Measurements from ENCODE around the gene CSMD2. TPM values are rescaled to one million over a fixed set of nuclear protein-coding genes. Genes with fewer than 3 reads are reported as not detected.
A peak's percentile ranks its signal among the peaks of the same experiment; 100 is the strongest.

CSMD2 gene
- total RNA-seq, 2 experiments from 2014 or later, result not detected

DNA sequence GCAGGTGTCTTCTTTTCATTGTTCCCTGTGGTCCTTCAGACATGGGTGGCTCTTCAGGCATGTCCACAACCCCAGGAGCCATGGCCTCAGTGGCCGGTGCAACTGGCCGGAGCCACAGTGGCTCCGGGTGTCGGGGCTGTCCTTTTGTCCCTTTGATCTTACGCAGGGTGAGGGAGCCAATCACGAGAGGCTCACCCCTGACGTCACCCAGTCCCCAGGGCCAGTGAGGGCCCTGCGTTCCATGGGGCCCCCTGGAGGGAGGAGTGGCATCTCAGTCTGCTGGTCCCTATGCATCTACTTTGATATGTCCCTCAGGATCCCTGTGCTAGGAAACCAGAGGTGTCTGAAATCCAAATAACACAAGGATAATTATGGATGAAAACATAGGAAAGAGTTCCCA, 663.3 kb downstream of the CSMD2 start:
- Mint-ChIP-seq H3K4me3 (no peak overlapping the region), H3K27ac (no peak overlapping the region), H3K36me3 (ENCODE audit: low read depth) (peaks cover 2% of the 10 kb centered on the region), H3K27me3 (ENCODE audit: low read depth) (no peaks in the 10 kb centered on the region), H3K9me3 (peaks cover 12% of the 10 kb centered on the region), H3K4me1 (ENCODE audit: low read depth) (no peaks in the 10 kb centered on the region)
- DNase-seq, result no peak
- intact Hi-C loops (cut with micrococcal nuclease), result no loop called here
- CTCF ChIA-PET, result interaction anchor here (0.9 kb wide), 1 partner anchor 271 kb away, joined by 3 read pairs; no protein-coding TSS in a partner anchor

DNA sequence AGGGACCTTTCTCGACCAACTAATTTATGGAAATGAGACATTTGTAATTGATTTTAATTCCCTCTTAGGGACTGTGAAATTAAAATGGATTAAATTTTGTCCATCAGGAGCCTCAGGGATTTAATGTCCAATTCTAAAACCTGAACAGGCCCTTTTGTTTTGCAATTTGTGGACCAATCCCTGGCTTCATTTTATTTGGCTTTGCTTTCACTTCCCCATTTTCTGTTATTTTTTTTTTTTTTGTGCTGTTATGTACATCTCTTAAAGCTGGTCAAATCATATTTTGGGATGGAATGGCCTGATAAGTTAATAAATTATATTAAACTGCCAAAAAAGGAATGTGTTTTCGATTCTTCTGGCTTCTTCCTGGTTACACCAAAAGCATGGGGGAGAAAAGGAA, 663.7 kb downstream of the CSMD2 start:
- CTCF ChIA-PET, result interaction anchor here (0.9 kb wide), 1 partner anchor 270 kb away, joined by 3 read pairs; no protein-coding TSS in a partner anchor
- intact Hi-C loops (cut with micrococcal nuclease), result no loop called here
- no peak for DNase-seq
- H3K4me1 Mint-ChIP-seq (ENCODE audit: low read depth), result no peaks in the 10 kb centered on the region
- no peak overlapping the region for H3K27ac Mint-ChIP-seq
- H3K9me3 Mint-ChIP-seq, result peaks cover 16% of the 10 kb centered on the region
- H3K36me3 Mint-ChIP-seq (ENCODE audit: low read depth), result peaks cover 3% of the 10 kb centered on the region
- no peaks in the 10 kb centered on the region for H3K27me3 Mint-ChIP-seq (ENCODE audit: low read depth)
- H3K4me3 Mint-ChIP-seq, result no peak overlapping the region

- Mint-ChIP-seq H3K4me1 (ENCODE audit: low read depth) (no peaks in the 10 kb centered on the region), H3K27me3 (ENCODE audit: low read depth) (no peaks in the 10 kb centered on the region), H3K4me3 (no peak overlapping the region), H3K36me3 (ENCODE audit: low read depth) (peaks cover 11% of the 10 kb centered on the region), H3K27ac (no peak overlapping the region), H3K9me3 (peaks cover 23% of the 10 kb centered on the region)
- intact Hi-C loops (cut with micrococcal nuclease), result no loop called here
- CTCF ChIA-PET, result no interaction called here
- DNase-seq, result no peak
Observed at GRCh38 chr1:33500547-33500946, 664.5 kb downstream of the CSMD2 start.

- no peak overlapping the region for H3K4me3 Mint-ChIP-seq
- DNase-seq, result no peak
Observed at GRCh38 chr1:33497410-33497809, 667.6 kb downstream of the CSMD2 start.

GRCh38 chr1:33494929-33495328, 670.1 kb downstream of the CSMD2 start:
- Mint-ChIP-seq H3K27ac (no peak overlapping the region), H3K4me3 (no peak overlapping the region), H3K9me3 (peaks cover 44% of the 10 kb centered on the region), H3K36me3 (ENCODE audit: low read depth) (peaks cover 58% of the 10 kb centered on the region), H3K27me3 (ENCODE audit: low read depth) (no peaks in the 10 kb centered on the region), H3K4me1 (ENCODE audit: low read depth) (no peaks in the 10 kb centered on the region)
- CTCF ChIA-PET, result interaction anchor here (0.7 kb wide), 1 partner anchor 138 kb away, joined by 3 read pairs; no protein-coding TSS in a partner anchor
- intact Hi-C loops (cut with micrococcal nuclease), result no loop called here
- DNase-seq, result no peak

More at GRCh38 chr1:33497410-33497809, 667.6 kb downstream of the CSMD2 start:
- Mint-ChIP-seq H3K4me1 (ENCODE audit: low read depth) (no peaks in the 10 kb centered on the region), H3K9me3 (peaks cover 45% of the 10 kb centered on the region), H3K27me3 (ENCODE audit: low read depth) (no peaks in the 10 kb centered on the region), H3K36me3 (ENCODE audit: low read depth) (peaks cover 38% of the 10 kb centered on the region), H3K27ac (no peak overlapping the region)
- intact Hi-C loops (cut with micrococcal nuclease), result no loop called here
- CTCF ChIA-PET, result no interaction called here

DNA sequence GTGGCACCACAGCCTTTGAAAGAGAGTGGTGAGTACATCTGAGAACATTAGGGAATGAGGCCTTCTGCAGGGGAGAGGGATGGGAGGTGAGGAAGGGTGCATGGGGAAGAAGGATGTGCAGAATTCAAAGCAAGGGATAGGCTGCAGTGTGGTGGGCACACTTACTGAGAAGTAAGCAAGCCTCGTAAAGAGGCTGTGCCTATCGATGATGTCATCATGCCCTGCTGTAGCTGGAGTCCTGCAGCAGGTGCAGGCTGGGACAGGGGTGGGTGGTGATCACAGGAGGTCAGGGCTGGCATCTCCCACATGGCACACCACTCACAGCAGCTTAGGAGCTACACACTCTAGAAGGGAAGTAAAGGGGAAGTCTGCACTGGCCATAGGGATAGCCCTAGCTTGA, 676.4 kb downstream of the CSMD2 start:
- no peaks in the 10 kb centered on the region for H3K27me3 Mint-ChIP-seq (ENCODE audit: low read depth)
- DNase-seq, result no peak
- H3K4me1 Mint-ChIP-seq (ENCODE audit: low read depth), result no peaks in the 10 kb centered on the region
- no peak overlapping the region for H3K27ac Mint-ChIP-seq
- CTCF ChIA-PET, result interaction anchor here (0.5 kb wide), 1 partner anchor 132 kb away, joined by 3 read pairs; no protein-coding TSS in a partner anchor
- intact Hi-C loops (cut with micrococcal nuclease), result no loop called here
- peaks cover 11% of the 10 kb centered on the region for H3K9me3 Mint-ChIP-seq
- H3K4me3 Mint-ChIP-seq, result no peak overlapping the region
- H3K36me3 Mint-ChIP-seq (ENCODE audit: low read depth), result peaks cover 71% of the 10 kb centered on the region

GRCh38 chr1:33482412-33482811, 682.6 kb downstream of the CSMD2 start:
- CTCF ChIA-PET, result interaction anchor here (0.5 to 2.2 kb wide), 3 partner anchors 11 to 27 kb away, joined by 3 to 6 read pairs (median 5); no protein-coding TSS in a partner anchor
- Mint-ChIP-seq H3K36me3 (ENCODE audit: low read depth) (peaks cover 37% of the 10 kb centered on the region), H3K4me1 (ENCODE audit: low read depth) (no peaks in the 10 kb centered on the region), H3K27me3 (ENCODE audit: low read depth) (no peaks in the 10 kb centered on the region), H3K4me3 (no peak overlapping the region), H3K9me3 (peaks cover 7% of the 10 kb centered on the region), H3K27ac (no peak overlapping the region)
- no peak for DNase-seq
- intact Hi-C loops (cut with micrococcal nuclease), result no loop called here

DNA sequence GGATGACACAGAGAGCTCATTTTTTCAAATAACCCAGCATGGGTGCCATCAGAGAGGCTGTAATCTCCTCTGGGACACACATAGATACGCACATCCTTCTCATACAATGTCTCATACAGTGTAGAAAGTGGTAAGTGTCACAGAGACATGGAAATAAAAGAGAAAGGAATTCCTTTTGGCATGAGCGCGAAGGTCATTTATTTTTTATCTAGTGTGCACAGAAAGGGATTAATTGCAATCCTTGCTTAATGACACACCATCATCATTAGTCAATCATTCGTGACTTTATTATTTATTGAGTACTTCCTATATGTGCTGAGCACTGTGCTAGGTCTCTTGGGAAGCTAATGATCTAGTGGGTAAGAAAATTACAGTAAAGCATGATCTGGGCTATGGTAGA, 687.6 kb downstream of the CSMD2 start:
- intact Hi-C loops (cut with micrococcal nuclease), result no loop called here
- Mint-ChIP-seq H3K36me3 (ENCODE audit: low read depth) (peaks cover 8% of the 10 kb centered on the region), H3K4me3 (no peak overlapping the region), H3K27me3 (ENCODE audit: low read depth) (no peaks in the 10 kb centered on the region), H3K4me1 (ENCODE audit: low read depth) (peaks cover 10% of the 10 kb centered on the region), H3K27ac (no peak overlapping the region), H3K9me3 (no peaks in the 10 kb centered on the region)
- no peak for DNase-seq
- CTCF ChIA-PET, result interaction anchor here (0.8 kb wide), 1 partner anchor 106 kb away, joined by 3 read pairs; no protein-coding TSS in a partner anchor

- no peak for DNase-seq
- CTCF ChIA-PET, result no interaction called here
- intact Hi-C loops (cut with micrococcal nuclease), result loop anchor here (5.0 kb wide), 3 partner anchors 107 to 377 kb away; partner anchors contain the start of gene ZNF362
- H3K4me1 Mint-ChIP-seq (ENCODE audit: low read depth), result peaks cover 24% of the 10 kb centered on the region
- no peaks in the 10 kb centered on the region for H3K9me3 Mint-ChIP-seq
- no peaks in the 10 kb centered on the region for H3K27me3 Mint-ChIP-seq (ENCODE audit: low read depth)
- no peak overlapping the region for H3K27ac Mint-ChIP-seq
- H3K4me3 Mint-ChIP-seq, result no peak overlapping the region
- H3K36me3 Mint-ChIP-seq (ENCODE audit: low read depth), result no peaks in the 10 kb centered on the region
Observed at GRCh38 chr1:33473900-33474299, 691.1 kb downstream of the CSMD2 start.

DNA sequence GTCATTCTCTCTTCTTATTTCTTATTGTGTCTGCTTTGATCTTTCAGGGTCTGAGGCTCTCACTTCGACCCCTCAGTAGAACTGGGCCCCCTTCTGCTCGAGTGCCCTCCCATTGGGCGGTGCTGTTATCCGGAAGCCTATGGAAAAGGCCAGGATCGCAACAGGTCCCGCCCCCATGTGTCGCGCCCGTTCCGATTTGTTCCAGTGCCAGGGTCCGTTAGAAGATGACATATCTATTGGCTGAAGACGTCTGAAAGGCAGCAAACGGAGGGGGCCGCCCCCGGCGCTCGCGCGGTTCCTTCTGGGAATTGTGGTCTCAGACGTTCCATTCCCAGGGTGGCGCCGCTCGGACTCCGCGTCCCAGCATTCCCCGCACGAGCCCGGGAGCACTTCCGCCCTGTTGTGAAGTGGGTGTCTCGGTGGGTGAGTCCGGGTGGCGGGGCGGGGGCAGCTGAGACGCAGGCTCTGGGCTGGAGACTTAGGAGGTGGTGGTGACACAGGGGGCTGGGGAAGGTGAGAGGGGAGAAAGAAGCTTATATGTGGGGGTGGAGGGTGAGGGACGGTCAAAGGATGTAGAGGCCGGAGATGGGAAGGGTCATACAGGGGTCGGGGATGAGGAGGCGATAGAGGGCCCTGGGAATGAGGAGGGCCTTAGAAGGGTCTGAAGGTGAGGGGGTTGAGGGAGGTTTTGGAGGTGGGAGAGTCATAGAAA, 692.6 kb downstream of the CSMD2 start, which contains the start of gene ZSCAN20:
ZSCAN20 (plus strand) TSS at position 377 of the 712 bp plus-strand sequence. CDS start 6,644 bp downstream, outside the sequence.
- Mint-ChIP-seq H3K9me3 (no peaks in the 10 kb centered on the region), H3K27ac (peak within 1 kb of the TSS; percentile 83), H3K4me1 (ENCODE audit: low read depth) (peaks cover 24% of the 10 kb centered on the region), H3K4me3 (peak within 1 kb of the TSS; percentile 84), H3K36me3 (ENCODE audit: low read depth) (no peaks in the 10 kb centered on the region), H3K27me3 (ENCODE audit: low read depth) (no peaks in the 10 kb centered on the region)
- CTCF ChIA-PET, result interaction anchor here (0.6 to 3.4 kb wide), 11 partner anchors 27 to 549 kb away, joined by 3 to 42 read pairs (median 5); no protein-coding TSS in a partner anchor
- intact Hi-C loops (cut with micrococcal nuclease), result loop anchor here (1.0 to 5.0 kb wide), 6 partner anchors 41 to 375 kb away; partner anchors contain the start of genes PHC2 and ZNF362
- peak; percentile 96 for DNase-seq

GRCh38 chr1:33471416-33471815, 693.6 kb downstream of the CSMD2 start:
- Mint-ChIP-seq H3K4me3 (no peak overlapping the region), H3K36me3 (ENCODE audit: low read depth) (no peaks in the 10 kb centered on the region), H3K27me3 (ENCODE audit: low read depth) (no peaks in the 10 kb centered on the region)

DNA sequence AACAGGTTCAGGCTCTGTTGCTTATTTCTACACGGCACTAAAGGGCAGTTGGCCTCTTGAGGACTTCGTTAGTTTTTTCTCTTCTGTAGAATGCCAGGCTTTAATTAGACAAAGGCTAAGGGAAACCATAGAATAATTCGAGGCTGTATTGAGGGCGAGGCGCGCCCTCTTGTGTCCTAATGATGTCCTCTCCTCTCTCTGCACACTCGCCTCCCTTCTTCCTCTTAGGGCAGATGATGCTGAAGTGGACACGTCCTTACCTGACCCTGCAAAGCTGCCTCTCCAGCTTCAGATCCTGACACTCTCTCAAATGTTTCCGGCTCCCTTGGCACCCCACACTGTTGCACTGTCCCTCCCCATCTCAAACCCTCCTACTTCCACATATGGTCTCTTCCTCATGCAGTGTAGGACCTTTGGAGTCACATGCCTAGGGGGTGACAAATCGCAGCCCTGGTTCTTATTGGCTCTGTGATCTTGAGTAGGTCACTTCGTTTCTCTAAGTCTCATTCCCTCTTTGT, 694.5 kb downstream of the CSMD2 start:
- H3K27ac Mint-ChIP-seq, result no peak overlapping the region
- CTCF ChIA-PET, result interaction anchor here (0.7 to 3.4 kb wide), 18 partner anchors 10 to 759 kb away, joined by 3 to 42 read pairs (median 4); no protein-coding TSS in a partner anchor
- peak; percentile 82 for DNase-seq
- peaks cover 24% of the 10 kb centered on the region for H3K4me1 Mint-ChIP-seq (ENCODE audit: low read depth)
- intact Hi-C loops (cut with micrococcal nuclease), result loop anchor here (1.0 to 5.0 kb wide), 5 partner anchors 103 to 373 kb away; partner anchors contain the start of gene ZNF362
- no peaks in the 10 kb centered on the region for H3K9me3 Mint-ChIP-seq
- no peaks in the 10 kb centered on the region for H3K27me3 Mint-ChIP-seq (ENCODE audit: low read depth)
- peak overlapping the region; percentile 11 for H3K4me3 Mint-ChIP-seq
- no peaks in the 10 kb centered on the region for H3K36me3 Mint-ChIP-seq (ENCODE audit: low read depth)

More at GRCh38 chr1:33471416-33471815, 693.6 kb downstream of the CSMD2 start:
- CTCF ChIA-PET, result interaction anchor here (0.6 to 3.4 kb wide), 26 partner anchors 10 to 760 kb away, joined by 3 to 42 read pairs (median 4); no protein-coding TSS in a partner anchor
- DNase-seq, result no peak
- intact Hi-C loops (cut with micrococcal nuclease), result loop anchor here (5.0 kb wide), 3 partner anchors 104 to 374 kb away; partner anchors contain the start of gene ZNF362
- Mint-ChIP-seq H3K4me1 (ENCODE audit: low read depth) (peaks cover 24% of the 10 kb centered on the region), H3K27ac (no peak overlapping the region), H3K9me3 (no peaks in the 10 kb centered on the region)
